Tibial artery (tissue), 4 donors: ENCODE measurements around the gene DRAM1.
"Not testable (repeated sequence)": the region's sequence is repeated elsewhere in the genome, so short reads cannot be mapped to it uniquely, and the experiment has no call there.

Source experiments
- DNase-seq, 2 donors: peaks; one replicate each; pipeline ENCODE4 v3.0.0-alpha.2; 2019
- H3K27ac ChIP-seq, 2 donors: fragments of 200-600 bp; sonication (generic) in 1 of 2; 1 replicate in 1 of 2; 2 replicates in 1 of 2; pipeline ENCODE4 v1.5.1; 2018 to 2019; ENCODE audit warnings: mild to moderate bottlenecking in 1 of 2
- H3K27me3 ChIP-seq, 2 donors: fragments of 200-600 bp; sonication (generic) in 1 of 2; one replicate each; pipeline versions ENCODE4 v1.5.1 to v1.6.0; 2016 to 2019
- H3K36me3 ChIP-seq, 3 donors: fragments of 200-600 bp; sonication (generic) in 2 of 3; one replicate each; pipeline ENCODE4 v1.5.1; 2016 to 2019; ENCODE audit warnings: mild to moderate bottlenecking in 2 of 3
- H3K4me1 ChIP-seq, 4 donors: fragments of 200-600 bp; sonication (generic) in 2 of 4; 1 replicate in 3 of 4; 2 replicates in 1 of 4; pipeline ENCODE4 v1.5.1; 2016 to 2019
- H3K4me3 ChIP-seq, 2 donors: fragments of 200-600 bp; sonication (generic) in 1 of 2; 1 replicate in 1 of 2; 2 replicates in 1 of 2; pipeline ENCODE4 v1.5.1; 2018 to 2019; ENCODE audit warnings: mild to moderate bottlenecking in 2 of 2
- H3K9me3 ChIP-seq, 3 donors: fragments of 200-600 bp; sonication (generic) in 1 of 3; one replicate each; pipeline ENCODE4 v1.5.1; 2016 to 2019
- intact Hi-C: fragments of 100-400 bp; cut with DNase I; formaldehyde crosslinking; loops from one replicate; pipeline ENCODE4 v1.15.0; 2023; ENCODE audit warnings: low total_unique reads
- TF ChIP-seq, protein P1 (sequence below), 2 experiments: fragments of 200-600 bp in 1 of 2; fragments of 450-650 bp in 1 of 2; IDR thresholded peaks; one replicate each; pipeline ENCODE4 v1.5.1; 2017 to 2019; ENCODE audit warnings: antibody characterized with exemption in 2 of 2, mild to moderate bottlenecking in 1 of 2, moderate library complexity in 1 of 2

The DRAM1 gene

GRCh38 chr12:101884174-101884573 lies 6.8 kb downstream of the DRAM1 start:
- DNase-seq, result no peak
- Histone ChIP-seq H3K4me3 (no peak overlapping the region), H3K4me1 (no peaks in the 10 kb centered on the region), H3K36me3 (no peaks in the 10 kb centered on the region), H3K9me3 (no peaks in the 10 kb centered on the region), H3K27me3 (no peaks in the 10 kb centered on the region), H3K27ac (no peak overlapping the region)
- TF ChIP-seq, protein P1, sequence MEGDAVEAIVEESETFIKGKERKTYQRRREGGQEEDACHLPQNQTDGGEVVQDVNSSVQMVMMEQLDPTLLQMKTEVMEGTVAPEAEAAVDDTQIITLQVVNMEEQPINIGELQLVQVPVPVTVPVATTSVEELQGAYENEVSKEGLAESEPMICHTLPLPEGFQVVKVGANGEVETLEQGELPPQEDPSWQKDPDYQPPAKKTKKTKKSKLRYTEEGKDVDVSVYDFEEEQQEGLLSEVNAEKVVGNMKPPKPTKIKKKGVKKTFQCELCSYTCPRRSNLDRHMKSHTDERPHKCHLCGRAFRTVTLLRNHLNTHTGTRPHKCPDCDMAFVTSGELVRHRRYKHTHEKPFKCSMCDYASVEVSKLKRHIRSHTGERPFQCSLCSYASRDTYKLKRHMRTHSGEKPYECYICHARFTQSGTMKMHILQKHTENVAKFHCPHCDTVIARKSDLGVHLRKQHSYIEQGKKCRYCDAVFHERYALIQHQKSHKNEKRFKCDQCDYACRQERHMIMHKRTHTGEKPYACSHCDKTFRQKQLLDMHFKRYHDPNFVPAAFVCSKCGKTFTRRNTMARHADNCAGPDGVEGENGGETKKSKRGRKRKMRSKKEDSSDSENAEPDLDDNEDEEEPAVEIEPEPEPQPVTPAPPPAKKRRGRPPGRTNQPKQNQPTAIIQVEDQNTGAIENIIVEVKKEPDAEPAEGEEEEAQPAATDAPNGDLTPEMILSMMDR (IDR thresholded peaks at IDR 0.05), result no peak
- intact Hi-C loops, result no loop called here

DNA sequence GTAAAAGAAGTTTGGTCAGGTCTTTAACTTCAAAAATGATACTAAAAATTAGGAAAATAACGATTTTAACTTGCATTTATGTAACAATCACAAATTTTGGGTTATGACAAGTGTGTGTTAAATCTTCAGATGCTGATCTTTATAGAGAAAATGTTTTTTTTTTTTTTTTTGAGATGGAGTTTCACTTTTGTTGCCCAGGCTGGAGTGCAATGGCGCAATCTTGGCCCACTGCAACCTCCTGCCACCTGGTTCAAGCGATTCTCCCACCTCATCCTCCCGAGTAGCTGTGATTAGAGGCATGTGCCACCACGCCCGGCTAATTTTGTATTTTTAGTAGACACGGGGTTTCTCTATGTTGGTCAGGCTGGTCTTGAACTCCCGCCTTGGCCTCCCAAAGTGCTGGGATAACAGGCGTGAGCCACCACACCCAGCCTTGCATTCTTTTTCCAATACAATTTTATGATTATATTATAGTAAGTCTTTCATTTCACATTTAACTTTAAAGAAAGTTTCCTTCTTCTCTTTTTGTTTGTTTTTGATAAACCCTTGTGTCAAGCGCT lies 7.5 kb downstream of the DRAM1 start:
- H3K4me3 ChIP-seq, H3K36me3 ChIP-seq, H3K9me3 ChIP-seq, DNase-seq, intact Hi-C loops, H3K27me3 ChIP-seq, H3K27ac ChIP-seq, H3K4me1 ChIP-seq: not testable (repeated sequence)

- Histone ChIP-seq H3K4me3 (no peak overlapping the region), H3K4me1 (peaks cover 0 to 5% (median 0%) of the 10 kb centered on the region in 4 donors), H3K27ac (no peak overlapping the region), H3K27me3 (no peaks in the 10 kb centered on the region), H3K36me3 (no peaks in the 10 kb centered on the region), H3K9me3 (no peaks in the 10 kb centered on the region)
- intact Hi-C loops, result no loop called here
- TF ChIP-seq, protein P1 (IDR thresholded peaks at IDR 0.05), result no peak
- DNase-seq, result no peak
These were observed 8.7 kb downstream of the DRAM1 start for GRCh38 chr12:101885912-101886561.

DNA sequence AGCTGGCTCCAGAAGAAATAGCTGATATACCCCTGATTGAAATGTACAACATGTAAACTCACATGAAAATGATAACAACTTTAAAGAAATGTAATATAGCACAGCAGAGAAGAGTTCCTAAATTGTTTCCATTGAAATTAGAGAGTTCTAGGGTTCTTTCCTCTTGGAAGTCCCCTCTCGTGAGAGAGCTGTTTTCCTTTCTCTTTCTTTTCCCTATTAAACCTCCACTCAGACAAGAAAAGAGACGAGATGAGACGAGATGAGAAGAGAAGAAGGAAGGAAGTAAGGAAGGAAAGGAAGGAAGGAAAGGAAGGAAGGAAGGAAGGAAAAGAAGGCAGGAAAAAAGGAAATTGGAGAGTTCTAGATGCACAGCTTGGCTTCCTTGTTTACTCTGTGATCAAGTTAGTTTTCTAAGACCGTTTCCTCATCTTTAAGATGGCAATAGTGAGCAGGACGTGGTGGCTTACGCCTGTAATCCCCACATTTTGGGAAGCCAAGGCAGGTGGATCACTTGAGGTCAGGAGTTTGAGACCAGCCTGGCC lies 11.9 kb downstream of the DRAM1 start:
- peaks cover 0 to 15% (median 8%) of the 10 kb centered on the region in 4 donors for H3K4me1 ChIP-seq
- no peak overlapping the region for H3K4me3 ChIP-seq
- no peaks in the 10 kb centered on the region for H3K9me3 ChIP-seq
- H3K36me3 ChIP-seq, result no peaks in the 10 kb centered on the region
- TF ChIP-seq, protein P1 (IDR thresholded peaks at IDR 0.05), result no peak
- H3K27ac ChIP-seq, result no peak overlapping the region
- H3K27me3 ChIP-seq, result no peaks in the 10 kb centered on the region
- DNase-seq, result no peak
- intact Hi-C loops, result no loop called here

DNA sequence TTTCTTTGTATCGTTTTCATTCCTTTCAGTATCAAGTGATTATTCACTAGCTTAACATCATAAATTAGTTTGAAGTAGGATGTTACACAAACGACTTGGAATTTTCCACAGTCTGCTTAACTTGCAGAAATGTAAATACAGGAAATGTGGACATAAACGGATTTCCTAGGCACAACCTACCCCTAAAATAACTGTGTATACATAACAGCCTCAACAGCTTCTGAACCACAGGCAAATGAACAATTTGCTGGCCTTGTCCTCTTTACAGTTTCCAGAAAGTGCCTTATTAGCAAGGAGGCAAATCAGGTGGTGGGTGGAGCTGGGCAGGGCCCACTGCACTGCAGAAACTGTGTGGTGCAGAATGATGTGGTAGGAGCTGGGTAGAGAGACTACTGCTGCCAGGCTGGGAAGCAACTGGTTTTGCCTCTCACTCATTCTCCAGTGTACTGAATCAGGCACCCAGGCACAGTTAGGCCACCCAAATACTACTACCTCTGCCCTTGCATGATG lies 14.1 kb downstream of the DRAM1 start:
- H3K36me3 ChIP-seq, result no peaks in the 10 kb centered on the region
- no peaks in the 10 kb centered on the region for H3K9me3 ChIP-seq
- peaks cover 0 to 15% (median 8%) of the 10 kb centered on the region in 4 donors for H3K4me1 ChIP-seq
- DNase-seq, result peak in 1 of 2 donors; percentile 57
- H3K27ac ChIP-seq, result peak overlapping the region; percentile 26 to 51
- TF ChIP-seq, protein P1 (IDR thresholded peaks at IDR 0.05), result no peak
- no peaks in the 10 kb centered on the region for H3K27me3 ChIP-seq
- H3K4me3 ChIP-seq, result no peak overlapping the region
- intact Hi-C loops, result no loop called here

GRCh38 chr12:101892794-101893193 lies 15.4 kb downstream of the DRAM1 start:
- no peak for DNase-seq
- Histone ChIP-seq H3K4me1 (peaks cover 0 to 15% (median 8%) of the 10 kb centered on the region in 4 donors), H3K36me3 (no peaks in the 10 kb centered on the region), H3K27me3 (no peaks in the 10 kb centered on the region), H3K9me3 (no peaks in the 10 kb centered on the region), H3K27ac (no peak overlapping the region), H3K4me3 (no peak overlapping the region)
- intact Hi-C loops, result no loop called here
- TF ChIP-seq, protein P1 (IDR thresholded peaks at IDR 0.05), result no peak
